ENCODE results near the gene ZNF518A.
"Not testable (repeated sequence)": the region's sequence is repeated elsewhere in the genome, so short reads cannot be mapped to it uniquely, and the experiment has no call there.

The ZNF518A gene

DNA sequence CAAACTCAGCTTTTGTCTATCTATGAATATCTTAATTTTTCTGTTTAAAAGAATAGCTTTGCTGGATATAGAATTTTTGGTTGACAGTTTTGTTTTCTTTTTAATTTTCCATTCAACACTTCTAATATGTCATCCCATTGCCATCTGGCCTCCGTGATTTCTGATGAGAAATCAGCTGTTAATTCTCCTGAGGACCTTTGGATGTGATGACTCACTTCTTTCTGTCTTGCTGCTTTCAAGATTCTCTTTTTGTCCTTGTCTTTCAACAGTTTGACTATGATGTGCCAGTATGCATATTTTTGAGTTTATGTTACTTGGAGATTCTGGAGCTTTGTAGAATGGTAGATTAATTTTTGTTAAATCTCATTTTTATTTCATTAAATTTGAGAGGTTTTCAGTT lies 38.4 kb downstream of the ZNF518A start:
- no peak for DNase-seq (ENCODE audit: low read depth)
- TF ChIP-seq, protein P1, sequence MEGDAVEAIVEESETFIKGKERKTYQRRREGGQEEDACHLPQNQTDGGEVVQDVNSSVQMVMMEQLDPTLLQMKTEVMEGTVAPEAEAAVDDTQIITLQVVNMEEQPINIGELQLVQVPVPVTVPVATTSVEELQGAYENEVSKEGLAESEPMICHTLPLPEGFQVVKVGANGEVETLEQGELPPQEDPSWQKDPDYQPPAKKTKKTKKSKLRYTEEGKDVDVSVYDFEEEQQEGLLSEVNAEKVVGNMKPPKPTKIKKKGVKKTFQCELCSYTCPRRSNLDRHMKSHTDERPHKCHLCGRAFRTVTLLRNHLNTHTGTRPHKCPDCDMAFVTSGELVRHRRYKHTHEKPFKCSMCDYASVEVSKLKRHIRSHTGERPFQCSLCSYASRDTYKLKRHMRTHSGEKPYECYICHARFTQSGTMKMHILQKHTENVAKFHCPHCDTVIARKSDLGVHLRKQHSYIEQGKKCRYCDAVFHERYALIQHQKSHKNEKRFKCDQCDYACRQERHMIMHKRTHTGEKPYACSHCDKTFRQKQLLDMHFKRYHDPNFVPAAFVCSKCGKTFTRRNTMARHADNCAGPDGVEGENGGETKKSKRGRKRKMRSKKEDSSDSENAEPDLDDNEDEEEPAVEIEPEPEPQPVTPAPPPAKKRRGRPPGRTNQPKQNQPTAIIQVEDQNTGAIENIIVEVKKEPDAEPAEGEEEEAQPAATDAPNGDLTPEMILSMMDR (IDR thresholded peaks at IDR 0.05; ENCODE audit: insufficient read depth, low read depth, low read length, missing control alignments), result no peak
- H3K4me3 ChIP-seq (ENCODE audit: low read depth, low read length), result no peak overlapping the region

DNA sequence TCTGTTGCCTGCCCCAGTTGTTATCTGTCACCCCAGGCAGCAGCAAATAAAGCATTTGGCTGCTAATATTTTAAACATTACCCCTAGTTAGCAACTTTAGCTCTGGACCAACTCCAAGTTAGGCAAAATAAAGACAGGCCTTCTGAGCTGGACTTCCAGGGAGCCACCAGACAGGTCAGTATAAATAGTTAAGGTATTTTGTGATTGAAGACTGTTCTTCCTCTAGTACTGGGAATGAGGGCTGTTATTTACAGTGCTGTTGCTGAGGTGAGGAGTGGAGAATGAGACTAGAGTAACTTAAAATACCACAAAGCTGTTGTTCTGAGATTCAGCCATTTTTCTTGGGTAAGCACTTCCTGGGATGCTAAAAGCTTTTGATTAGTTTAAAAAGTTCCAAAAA lies 40.1 kb downstream of the ZNF518A start:
- TF ChIP-seq, protein P1 (IDR thresholded peaks at IDR 0.05; ENCODE audit: insufficient read depth, low read depth, low read length, missing control alignments), result no peak
- no peak for DNase-seq (ENCODE audit: low read depth)

DNA sequence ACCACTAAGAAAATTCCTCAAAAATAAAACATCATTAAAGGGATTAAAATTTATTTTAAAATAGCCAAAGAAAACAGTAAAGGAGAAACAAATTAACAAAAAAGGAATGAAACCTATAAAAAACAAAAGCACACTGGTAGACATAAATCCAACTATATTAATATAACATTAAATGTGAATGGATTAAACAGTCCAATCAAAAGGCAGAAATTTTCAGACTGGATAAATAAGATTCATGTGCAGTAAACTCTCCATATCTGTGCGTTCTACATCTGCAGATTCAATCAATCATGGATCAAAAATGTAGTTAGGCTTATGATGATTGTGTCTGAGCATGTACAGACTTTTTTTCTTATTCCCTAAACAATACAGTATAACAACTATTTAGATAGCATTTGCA lies 42.6 kb downstream of the ZNF518A start:
- no peak overlapping the region for H3K4me3 ChIP-seq (ENCODE audit: low read depth, low read length)
- TF ChIP-seq, protein P1 (IDR thresholded peaks at IDR 0.05; ENCODE audit: insufficient read depth, low read depth, low read length, missing control alignments), result no peak
- DNase-seq (ENCODE audit: low read depth), result no peak

More for the DNA sequence above, 40.1 kb downstream of the ZNF518A start:
- no peak overlapping the region for H3K4me3 ChIP-seq (ENCODE audit: low read depth, low read length)

DNA sequence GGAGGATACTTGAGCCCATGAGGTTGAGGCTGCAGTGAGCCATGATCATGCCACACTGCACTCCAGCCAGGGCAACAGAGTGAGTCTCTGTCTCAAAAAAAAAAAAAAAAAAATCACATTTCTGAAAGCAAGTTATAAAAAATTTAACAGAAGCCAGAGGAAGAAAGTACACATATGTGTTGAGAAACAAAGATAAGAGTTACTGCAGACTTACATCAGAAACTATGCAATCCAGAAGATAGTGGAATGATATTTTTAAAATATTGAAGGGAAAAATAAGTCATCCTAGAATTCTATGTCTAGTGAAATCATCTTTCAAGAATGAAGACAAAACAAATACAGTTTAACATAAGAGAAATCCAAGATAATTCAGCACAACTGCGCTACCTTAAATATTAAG lies 46.9 kb downstream of the ZNF518A start:
- no peak overlapping the region for H3K4me3 ChIP-seq (ENCODE audit: low read depth, low read length)
- TF ChIP-seq, protein P1 (IDR thresholded peaks at IDR 0.05; ENCODE audit: insufficient read depth, low read depth, low read length, missing control alignments), result no peak
- DNase-seq (ENCODE audit: low read depth), result no peak

DNA sequence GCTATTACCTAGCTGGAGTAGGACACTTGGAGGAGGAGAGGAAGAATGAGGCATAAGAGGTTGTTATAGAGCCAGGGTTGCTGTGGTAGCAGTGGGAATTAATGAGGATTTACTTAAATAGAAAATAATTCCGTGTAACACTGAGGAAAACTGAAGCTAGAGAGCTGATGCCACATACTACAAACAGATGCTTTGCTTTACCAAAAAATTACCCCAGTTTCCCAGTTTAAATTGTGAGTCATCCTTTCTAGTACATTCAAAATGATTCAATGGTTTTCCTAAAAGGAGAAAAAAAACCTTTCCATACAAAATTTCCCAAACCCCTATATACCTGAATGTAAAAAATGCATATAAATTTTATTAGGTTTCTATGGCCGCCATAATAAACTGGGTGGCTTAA lies 58.3 kb downstream of the ZNF518A start:
- TF ChIP-seq, protein P1 (IDR thresholded peaks at IDR 0.05; ENCODE audit: insufficient read depth, low read depth, low read length, missing control alignments), result no peak
- no peak for DNase-seq (ENCODE audit: low read depth)
- no peak overlapping the region for H3K4me3 ChIP-seq (ENCODE audit: low read depth, low read length)

DNA sequence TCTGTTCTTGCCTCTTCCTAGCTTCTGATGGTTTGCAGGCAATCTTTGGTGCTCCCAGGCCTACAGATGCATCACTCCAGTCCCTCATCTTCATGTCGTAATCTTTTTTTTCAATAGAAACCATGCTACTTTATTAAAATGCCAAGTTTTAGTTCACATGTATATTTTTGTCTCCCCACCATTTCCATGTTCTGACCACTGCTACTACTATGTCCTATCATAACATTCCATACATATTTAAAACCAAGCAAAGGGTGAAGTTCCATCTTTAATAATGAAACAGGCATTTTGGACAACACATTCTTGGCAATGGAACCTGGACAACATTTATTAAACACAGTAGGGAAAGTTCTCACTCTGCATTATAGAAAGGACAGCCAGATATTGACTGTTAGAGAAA lies 58.8 kb downstream of the ZNF518A start:
- TF ChIP-seq, protein P1 (IDR thresholded peaks at IDR 0.05; ENCODE audit: insufficient read depth, low read depth, low read length, missing control alignments), result no peak
- no peak for DNase-seq (ENCODE audit: low read depth)
- no peak overlapping the region for H3K4me3 ChIP-seq (ENCODE audit: low read depth, low read length)

DNA sequence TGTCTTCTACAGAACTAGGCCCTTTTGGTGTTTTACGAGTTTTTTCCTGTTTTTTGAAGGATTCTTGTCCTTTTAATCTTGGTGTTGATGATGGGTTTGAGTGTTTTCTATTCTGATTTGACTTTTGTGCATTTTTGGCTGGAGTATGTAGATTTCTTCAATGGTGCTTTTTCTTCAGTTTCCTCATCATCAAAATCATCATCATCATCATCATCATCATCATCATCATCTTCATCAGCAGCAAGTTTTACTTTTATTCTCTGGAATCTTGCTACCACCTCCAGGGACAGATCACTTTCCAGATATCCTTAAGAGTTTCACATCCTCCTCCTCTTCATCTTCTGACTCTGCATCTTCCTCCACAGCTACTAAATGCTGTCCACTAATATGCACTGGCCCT lies 59.4 kb downstream of the ZNF518A start:
- not testable (repeated sequence) for H3K4me3 ChIP-seq (ENCODE audit: low read depth, low read length); DNase-seq (ENCODE audit: low read depth)

Data from GM12865 (cell line).